GM12878 (cell line): ENCODE data around the gene POU2F1. TPM values are rescaled to one million over a fixed set of nuclear protein-coding genes. Genes with fewer than 3 reads are reported as not detected.

ENCODE experiments used
- ATAC-seq: fragments of 200-7000 bp; cut with Tn5 transposase; 3 replicates; pipeline ENCODE4 v1.9.1; 2020; ENCODE audit warnings: mild to moderate bottlenecking, moderate library complexity
- BruUV-seq: library from RNA; stranded (reverse); fragments of 400-500 nt; replicated peaks from 2 replicates; lab custom pipeline; 2021; lab: Mats Ljungman, UMichigan
- CTCF ChIA-PET: fragments of 300-600 bp; sonication (Branson Sonifier 250); formaldehyde crosslinking; extraction: SDS; loops from one replicate; lab custom pipeline; 2021; ENCODE audit warnings: inconsistent platforms; lab: Yijun Ruan, JAX
- POLR2A ChIA-PET: fragments of 350-600 bp; formaldehyde crosslinking; extraction: SDS; loops from one replicate; lab custom pipeline; 2021; ENCODE audit warnings: inconsistent platforms; lab: Charles Lee
- RAD21 ChIA-PET: fragments of 300-600 bp; sonication (Branson Sonifier 250); formaldehyde crosslinking; loops from one replicate; lab custom pipeline; 2023; ENCODE audit warnings: antibody characterized with exemption; ENCODE audit not compliant: unreplicated experiment; lab: Charles Lee
- SMC1A ChIA-PET: fragments of 300-600 bp; sonication (Branson Sonifier 250); formaldehyde crosslinking; loops from one replicate; lab custom pipeline; 2023; ENCODE audit not compliant: unreplicated experiment, uncharacterized antibody; lab: Charles Lee
- DNase-seq: peaks from one replicate; pipeline ENCODE4 v3.0.0-alpha.2; 2011; ENCODE audit warnings: low read depth, low spot score
- FAIRE-seq: peaks from 3 replicates; lab custom pipeline; 2011; peaks lifted over from hg19 to GRCh38; lab: Jason Lieb, UNC
- H2AFZ ChIP-seq: 2 replicates; pipeline ENCODE4 v1.6.0; 2011; ENCODE audit warnings: low read depth, low read length, control low read depth; ENCODE audit not compliant: control insufficient read depth
- H3K27ac ChIP-seq: 2 replicates; pipeline ENCODE4 v1.5.1; 2011; ENCODE audit warnings: control low read depth; ENCODE audit not compliant: control insufficient read depth, insufficient read depth
- H3K27me3 ChIP-seq, 2 experiments: replicated peaks in 1 of 2; 2 replicates each; pipeline versions ENCODE4 v1.6.0 to v1.6.1; 2011; ENCODE audit warnings: low read length in 1 of 2; ENCODE audit not compliant: control insufficient read depth in 2 of 2, insufficient read depth in 2 of 2
- H3K36me3 ChIP-seq, 2 experiments: 2 replicates each; pipeline ENCODE4 v1.5.1; 2011; ENCODE audit warnings: low read length in 1 of 2; ENCODE audit not compliant: control insufficient read depth in 2 of 2, insufficient read depth in 2 of 2
- H3K4me1 ChIP-seq: 2 replicates; pipeline ENCODE4 v1.6.1; 2011; ENCODE audit warnings: mild to moderate bottlenecking, low read length, moderate library complexity, mixed read lengths; ENCODE audit not compliant: control insufficient read depth, insufficient read depth
- H3K4me2 ChIP-seq: 2 replicates; pipeline ENCODE4 v1.6.0; 2011; ENCODE audit warnings: control low read depth; ENCODE audit not compliant: control insufficient read depth, insufficient read depth
- H3K4me3 ChIP-seq: fragments of 200-600 bp; sonication (generic); 2 replicates; pipeline ENCODE4 v1.5.1; 2016
- H3K79me2 ChIP-seq: 2 replicates; pipeline ENCODE4 v1.6.0; 2011; ENCODE audit warnings: low read length; ENCODE audit not compliant: control insufficient read depth, insufficient read depth
- H3K9ac ChIP-seq: 2 replicates; pipeline ENCODE4 v1.8.0; 2011; ENCODE audit warnings: low read length, control low read depth, mixed read lengths; ENCODE audit not compliant: control insufficient read depth, insufficient read depth
- H3K9me3 ChIP-seq: replicated peaks from 3 replicates; pipeline ENCODE4 v1.5.1; 2011; ENCODE audit warnings: mild to moderate bottlenecking, low read length; ENCODE audit not compliant: control insufficient read depth, insufficient read depth
- H4K20me1 ChIP-seq: 2 replicates; pipeline ENCODE4 v1.6.0; 2011; ENCODE audit not compliant: control insufficient read depth, insufficient read depth
- ATF7 ChIP-seq: fragments of 450-650 bp; IDR thresholded peaks from 2 replicates; pipeline ENCODE4 v1.6.1; 2016; ENCODE audit warnings: low read depth, mild to moderate bottlenecking
- CEBPB ChIP-seq, 2 experiments: fragments of 150-350 bp in 1 of 2; IDR thresholded peaks; 2 replicates each; pipeline ENCODE4 v1.6.1; 2012 to 2014; ENCODE audit warnings: low read depth in 2 of 2, low read length in 2 of 2, borderline replicate concordance in 1 of 2, inconsistent platforms in 1 of 2
- DPF2 ChIP-seq: fragments of 450-650 bp; IDR thresholded peaks from 2 replicates; pipeline ENCODE4 v1.6.1; 2017; ENCODE audit warnings: mild to moderate bottlenecking
- HDAC2 ChIP-seq: fragments of 200-600 bp; sonication (generic); IDR thresholded peaks from 2 replicates; pipeline ENCODE4 v1.6.1; 2017
- KDM1A ChIP-seq: fragments of 200-600 bp; sonication (generic); IDR thresholded peaks from 2 replicates; pipeline ENCODE4 v1.6.1; 2016; ENCODE audit warnings: borderline replicate concordance
- NBN ChIP-seq: fragments of 450-650 bp; IDR thresholded peaks from 2 replicates; pipeline ENCODE4 v1.6.1; 2016
- NR2C2 ChIP-seq: IDR thresholded peaks from 2 replicates; pipeline ENCODE4 v1.6.1; 2011; ENCODE audit warnings: borderline replicate concordance, low read depth; ENCODE audit not compliant: control insufficient read depth, insufficient read length
- PAX8 ChIP-seq: fragments of 450-650 bp; IDR thresholded peaks from 2 replicates; pipeline ENCODE4 v1.6.1; 2017; ENCODE audit warnings: mild to moderate bottlenecking, moderate library complexity
- SUZ12 ChIP-seq: fragments of 200-600 bp; sonication (generic); IDR thresholded peaks from one replicate; pipeline ENCODE4 v1.6.1; 2018; ENCODE audit warnings: antibody characterized with exemption, mild to moderate bottlenecking; ENCODE audit not compliant: unreplicated experiment
- WGBS: methylation state at CpG from one replicate; pipeline ENCODE4 v1.1.6; 2016; ENCODE audit warnings: low lambda C conversion rate; ENCODE audit not compliant: insufficient replicate concordance, insufficient coverage; ENCODE audit errors: missing lambda C conversion rate; 5-methylcytosine and 5-hydroxymethylcytosine counted together
- in situ Hi-C: fragments of 300-500 bp; cut with MboI; formaldehyde crosslinking; loops from 9 replicates; pipeline ENCODE4 v1.14.3; 2018; ENCODE audit warnings: mixed read lengths
- intact Hi-C: fragments of 100-400 bp; cut with micrococcal nuclease; formaldehyde crosslinking; loops from one replicate; pipeline ENCODE4 v1.14.2; 2022; ENCODE audit not compliant: unreplicated experiment
- polyA plus RNA-seq, 11 experiments: library from polyadenylated mRNA; depleted of rRNA in 4 of 11; unstranded in 6 of 11; stranded (reverse) in 5 of 11; fragments of >200 nt; fragmentation: Nextera tagmentation in 4 of 11; fragmentation: Illumina TruSeq in 1 of 11; extraction: Ambion mirVana in 4 of 11; extraction: Trizol in 1 of 11; gene quantifications; 1 replicate in 1 of 11; 2 replicates in 10 of 11; pipeline versions ENCODE4 v1.2.1 to v1.2.3, GENCODE V29; 2011 to 2016; ENCODE audit warnings: inconsistent platforms in 2 of 11, missing spikeins in 2 of 11, low read depth in 1 of 11
- total RNA-seq, 4 experiments: library from RNA; depleted of rRNA in 3 of 4; stranded (reverse); fragments of >200 nt in 3 of 4; fragmentation: Illumina TruSeq in 1 of 4; extraction: Trizol in 1 of 4; gene quantifications; 2 replicates each; pipeline versions ENCODE4 v1.2.1 to v1.2.3, GENCODE V29; 2013 to 2021
- TF ChIP-seq, protein P1 (sequence below): fragments of 450-650 bp; formaldehyde crosslinking; IDR thresholded peaks from 2 replicates; pipeline ENCODE4 v1.4.0; 2020; ENCODE audit warnings: mild to moderate bottlenecking, moderate library complexity

The POU2F1 gene
- total and polyA plus RNA-seq, 10 of the 15 experiments (the other 5 are each of a cell fraction or from before 2014, with no cell fraction given), result 2.5 to 21.7 (median 12.5) TPM

DNA sequence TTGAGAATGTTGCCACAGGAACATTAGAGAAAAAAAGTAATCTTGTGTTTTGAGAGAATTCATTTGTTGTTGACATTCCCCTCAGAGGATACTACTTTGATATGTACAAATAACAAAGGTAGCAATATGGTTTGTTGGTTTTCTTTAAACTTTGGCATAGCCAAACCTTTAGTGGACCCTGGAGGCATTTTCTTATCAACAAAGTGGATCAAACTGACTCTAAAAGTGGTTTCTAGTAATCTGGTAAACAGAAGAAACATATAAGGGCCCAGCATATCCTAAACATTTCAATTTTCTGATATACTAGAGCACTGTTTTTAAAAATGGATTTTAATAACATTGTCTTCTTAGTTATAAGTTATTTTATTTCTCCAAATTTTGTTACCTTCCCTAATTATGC, 29.8 kb downstream of the POU2F1 start:
- POLR2A ChIA-PET, result interaction anchor here (0.9 to 1.5 kb wide), 2 partner anchors 15 to 16 kb away, joined by 3 to 5 read pairs; no protein-coding TSS in a partner anchor
- no peak for FAIRE-seq
- no peak overlapping the region for H3K27ac ChIP-seq
- H3K79me2 ChIP-seq, result peaks cover 49% of the 10 kb centered on the region
- H4K20me1 ChIP-seq, result no peaks in the 10 kb centered on the region
- H3K36me3 ChIP-seq, result no peaks in the 10 kb centered on the region
- H3K4me1 ChIP-seq, result peaks cover 23% of the 10 kb centered on the region
- H3K4me2 ChIP-seq, result no peak overlapping the region
- ATAC-seq, result no peak
- no peak for DNase-seq
- no peak for TF ChIP-seq NR2C2
- in situ Hi-C loops (loop anchor here (5.0 kb wide), 1 partner anchor 52 kb away; no protein-coding TSS in a partner anchor), intact Hi-C loops (no loop called here)
- no TSS peak for BruUV-seq
- RAD21 ChIA-PET, result interaction anchor here (1.0 kb wide), 1 partner anchor 18 kb away, joined by 3 read pairs; no protein-coding TSS in a partner anchor
- CTCF ChIA-PET, result interaction anchor here (0.8 to 5.0 kb wide), 4 partner anchors 10 to 284 kb away, joined by 3 to 22 read pairs (median 4); no protein-coding TSS in a partner anchor
- no peak overlapping the region for H3K9ac ChIP-seq
- SMC1A ChIA-PET, result interaction anchor here (0.9 to 1.5 kb wide), 3 partner anchors 8 to 23 kb away, joined by 3 to 4 read pairs (median 3); no protein-coding TSS in a partner anchor
- H3K27me3 ChIP-seq, result no peaks in the 10 kb centered on the region
- H3K9me3 ChIP-seq, result no peaks in the 10 kb centered on the region
- H3K4me3 ChIP-seq, result no peak overlapping the region
- no peak overlapping the region for H2AFZ ChIP-seq

DNA sequence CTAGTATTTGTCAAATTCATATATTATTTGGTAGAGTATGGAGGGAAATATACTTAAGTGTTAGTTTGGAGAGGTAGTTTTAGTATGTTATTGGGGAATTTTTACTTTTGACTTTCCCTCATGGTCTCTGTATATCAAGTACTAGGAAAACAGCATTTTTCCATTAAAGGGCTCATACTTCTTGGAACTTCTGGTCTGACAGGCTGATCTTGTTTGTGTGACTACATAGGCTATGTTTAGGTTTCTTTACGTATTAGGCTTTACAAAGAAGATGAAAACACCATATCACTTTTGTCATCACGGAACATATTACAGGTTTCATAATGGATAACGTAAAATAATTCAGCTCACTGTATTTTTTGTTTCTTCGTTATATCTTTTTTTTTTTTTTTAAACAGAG, 30.8 kb downstream of the POU2F1 start:
- peaks cover 23% of the 10 kb centered on the region for H3K4me1 ChIP-seq
- ChIA-PET RAD21 (interaction anchor here (1.0 kb wide), 1 partner anchor 17 kb away, joined by 3 read pairs; no protein-coding TSS in a partner anchor), SMC1A (interaction anchor here (0.9 to 1.5 kb wide), 4 partner anchors 9 to 24 kb away, joined by 3 to 4 read pairs (median 4); no protein-coding TSS in a partner anchor), POLR2A (interaction anchor here (0.9 to 1.5 kb wide), 5 partner anchors 12 to 31 kb away, joined by 3 to 5 read pairs (median 3); partner anchors contain the start of gene POU2F1), CTCF (interaction anchor here (0.6 to 5.0 kb wide), 7 partner anchors 9 to 283 kb away, joined by 3 to 22 read pairs (median 3); no protein-coding TSS in a partner anchor)
- no peak overlapping the region for H3K4me2 ChIP-seq
- intact Hi-C loops, result no loop called here
- H4K20me1 ChIP-seq, result no peaks in the 10 kb centered on the region
- DNase-seq (no peak), FAIRE-seq (no peak), ATAC-seq (no peak)
- no peaks in the 10 kb centered on the region for H3K27me3 ChIP-seq
- WGBS, result 98% methylated on average over 4 of the region's 4 CpGs
- in situ Hi-C loops, result loop anchor here (5.0 kb wide), 1 partner anchor 51 kb away; no protein-coding TSS in a partner anchor
- no peaks in the 10 kb centered on the region for H3K36me3 ChIP-seq
- no peak for TF ChIP-seq CEBPB (IDR thresholded peaks at IDR 0.05; ENCODE audit: borderline replicate concordance in 1 of 2, low read depth in 2 of 2, low read length in 2 of 2)
- TF ChIP-seq, protein P1, sequence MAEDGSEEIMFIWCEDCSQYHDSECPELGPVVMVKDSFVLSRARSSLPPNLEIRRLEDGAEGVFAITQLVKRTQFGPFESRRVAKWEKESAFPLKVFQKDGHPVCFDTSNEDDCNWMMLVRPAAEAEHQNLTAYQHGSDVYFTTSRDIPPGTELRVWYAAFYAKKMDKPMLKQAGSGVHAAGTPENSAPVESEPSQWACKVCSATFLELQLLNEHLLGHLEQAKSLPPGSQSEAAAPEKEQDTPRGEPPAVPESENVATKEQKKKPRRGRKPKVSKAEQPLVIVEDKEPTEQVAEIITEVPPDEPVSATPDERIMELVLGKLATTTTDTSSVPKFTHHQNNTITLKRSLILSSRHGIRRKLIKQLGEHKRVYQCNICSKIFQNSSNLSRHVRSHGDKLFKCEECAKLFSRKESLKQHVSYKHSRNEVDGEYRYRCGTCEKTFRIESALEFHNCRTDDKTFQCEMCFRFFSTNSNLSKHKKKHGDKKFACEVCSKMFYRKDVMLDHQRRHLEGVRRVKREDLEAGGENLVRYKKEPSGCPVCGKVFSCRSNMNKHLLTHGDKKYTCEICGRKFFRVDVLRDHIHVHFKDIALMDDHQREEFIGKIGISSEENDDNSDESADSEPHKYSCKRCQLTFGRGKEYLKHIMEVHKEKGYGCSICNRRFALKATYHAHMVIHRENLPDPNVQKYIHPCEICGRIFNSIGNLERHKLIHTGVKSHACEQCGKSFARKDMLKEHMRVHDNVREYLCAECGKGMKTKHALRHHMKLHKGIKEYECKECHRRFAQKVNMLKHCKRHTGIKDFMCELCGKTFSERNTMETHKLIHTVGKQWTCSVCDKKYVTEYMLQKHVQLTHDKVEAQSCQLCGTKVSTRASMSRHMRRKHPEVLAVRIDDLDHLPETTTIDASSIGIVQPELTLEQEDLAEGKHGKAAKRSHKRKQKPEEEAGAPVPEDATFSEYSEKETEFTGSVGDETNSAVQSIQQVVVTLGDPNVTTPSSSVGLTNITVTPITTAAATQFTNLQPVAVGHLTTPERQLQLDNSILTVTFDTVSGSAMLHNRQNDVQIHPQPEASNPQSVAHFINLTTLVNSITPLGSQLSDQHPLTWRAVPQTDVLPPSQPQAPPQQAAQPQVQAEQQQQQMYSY (CRISPR knock-in tag), result no peak
- TF ChIP-seq DPF2, result no peak
- TF ChIP-seq ATF7, result no peak
- TF ChIP-seq NBN, result no peak
- TF ChIP-seq KDM1A, result no peak
- no peak for TF ChIP-seq HDAC2
- no peak for TF ChIP-seq PAX8
- TF ChIP-seq SUZ12, result no peak
- peaks cover 44% of the 10 kb centered on the region for H3K79me2 ChIP-seq
- no peak overlapping the region for H3K27ac ChIP-seq
- H3K4me3 ChIP-seq, result no peak overlapping the region
- H3K9ac ChIP-seq, result no peak overlapping the region
- no TSS peak for BruUV-seq
- no peaks in the 10 kb centered on the region for H3K9me3 ChIP-seq
- H2AFZ ChIP-seq, result no peak overlapping the region
